ENCODE data around the gene BIRC7. TPM values are rescaled to one million over a fixed set of nuclear protein-coding genes. Genes with fewer than 3 reads are reported as not detected.

The BIRC7 gene
- total RNA-seq, 1 experiment from 2014 or later: not detected

DNA sequence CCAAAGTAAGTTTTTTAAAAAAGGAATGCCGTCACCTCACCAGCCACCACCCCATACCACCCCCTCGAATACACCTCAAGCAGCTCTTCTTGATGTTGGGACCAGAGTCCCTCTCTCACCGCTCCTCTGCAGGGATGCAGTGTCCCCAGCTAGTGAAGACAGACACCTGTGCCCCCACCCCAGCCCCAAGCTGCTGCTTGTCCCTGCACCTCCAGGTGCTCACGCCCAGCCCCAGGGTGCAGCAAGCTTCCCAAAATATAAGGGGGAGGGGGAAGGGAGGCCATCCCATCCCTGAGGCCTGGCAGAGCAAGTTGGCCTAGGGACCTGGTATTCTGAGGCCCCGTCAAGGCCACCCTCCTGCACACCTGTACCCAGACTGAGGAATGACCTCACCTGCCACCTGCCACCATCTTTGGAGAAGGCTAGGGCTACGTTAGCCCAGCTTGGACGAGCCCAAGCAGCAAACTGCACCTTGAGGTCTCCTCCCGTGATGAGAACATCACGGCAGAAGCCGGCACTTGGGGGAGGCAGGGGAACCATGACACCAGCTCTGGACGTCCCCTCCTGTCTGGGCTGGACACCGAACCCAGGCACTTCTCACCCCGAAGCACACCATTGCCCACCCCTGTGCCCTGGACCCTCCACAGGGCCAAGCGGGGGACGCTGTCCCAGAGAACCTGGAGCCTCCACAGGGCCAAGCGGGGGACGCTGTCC lies 45.7 kb upstream of the BIRC7 start:
- intact Hi-C loops (cut with micrococcal nuclease): no loop called here
- H3K27ac Mint-ChIP-seq (ENCODE audit: low read depth, unreplicated experiment): no peak overlapping the region
- no peak overlapping the region for H3K4me3 Mint-ChIP-seq (ENCODE audit: unreplicated experiment)
- POLR2A ChIA-PET: no interaction called here
- H3K36me3 Mint-ChIP-seq (ENCODE audit: insufficient read depth, unreplicated experiment): peaks cover 4% of the 10 kb centered on the region
- H3K4me1 Mint-ChIP-seq (ENCODE audit: insufficient read depth, unreplicated experiment): peaks cover 19% of the 10 kb centered on the region
- H3K9me3 Mint-ChIP-seq (ENCODE audit: unreplicated experiment): no peaks in the 10 kb centered on the region
- no peaks in the 10 kb centered on the region for H3K27me3 Mint-ChIP-seq (ENCODE audit: insufficient read depth, unreplicated experiment)
- TF ChIP-seq, protein P1, sequence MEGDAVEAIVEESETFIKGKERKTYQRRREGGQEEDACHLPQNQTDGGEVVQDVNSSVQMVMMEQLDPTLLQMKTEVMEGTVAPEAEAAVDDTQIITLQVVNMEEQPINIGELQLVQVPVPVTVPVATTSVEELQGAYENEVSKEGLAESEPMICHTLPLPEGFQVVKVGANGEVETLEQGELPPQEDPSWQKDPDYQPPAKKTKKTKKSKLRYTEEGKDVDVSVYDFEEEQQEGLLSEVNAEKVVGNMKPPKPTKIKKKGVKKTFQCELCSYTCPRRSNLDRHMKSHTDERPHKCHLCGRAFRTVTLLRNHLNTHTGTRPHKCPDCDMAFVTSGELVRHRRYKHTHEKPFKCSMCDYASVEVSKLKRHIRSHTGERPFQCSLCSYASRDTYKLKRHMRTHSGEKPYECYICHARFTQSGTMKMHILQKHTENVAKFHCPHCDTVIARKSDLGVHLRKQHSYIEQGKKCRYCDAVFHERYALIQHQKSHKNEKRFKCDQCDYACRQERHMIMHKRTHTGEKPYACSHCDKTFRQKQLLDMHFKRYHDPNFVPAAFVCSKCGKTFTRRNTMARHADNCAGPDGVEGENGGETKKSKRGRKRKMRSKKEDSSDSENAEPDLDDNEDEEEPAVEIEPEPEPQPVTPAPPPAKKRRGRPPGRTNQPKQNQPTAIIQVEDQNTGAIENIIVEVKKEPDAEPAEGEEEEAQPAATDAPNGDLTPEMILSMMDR (IDR thresholded peaks at IDR 0.05; ENCODE audit: unreplicated experiment): no peak
- BruUV-seq (replicated peaks): no TSS peak
- DNase-seq (ENCODE audit: unreplicated experiment): no peak
- CTCF ChIA-PET: interaction anchor here (0.6 to 2.4 kb wide), 6 partner anchors 17 to 780 kb away, joined by 3 to 16 read pairs (median 4); no protein-coding TSS in a partner anchor

GRCh38 chr20:63190828-63191227 lies 44.9 kb upstream of the BIRC7 start:
- intact Hi-C loops (cut with micrococcal nuclease): no loop called here
- no TSS peak for BruUV-seq (replicated peaks)
- ChIA-PET POLR2A (interaction anchor here (0.7 to 1.0 kb wide), 3 partner anchors 25 to 1351 kb away, joined by 3 to 5 read pairs (median 3); partner anchors contain the start of gene YTHDF1), CTCF (interaction anchor here (0.6 to 2.4 kb wide), 5 partner anchors 8 to 780 kb away, joined by 3 to 16 read pairs (median 4); no protein-coding TSS in a partner anchor)
- peak overlapping the region; percentile 54 for H3K27ac Mint-ChIP-seq (ENCODE audit: low read depth, unreplicated experiment)
- H3K27me3 Mint-ChIP-seq (ENCODE audit: insufficient read depth, unreplicated experiment): no peaks in the 10 kb centered on the region
- DNase-seq (ENCODE audit: unreplicated experiment): no peak
- peaks cover 19% of the 10 kb centered on the region for H3K4me1 Mint-ChIP-seq (ENCODE audit: insufficient read depth, unreplicated experiment)
- no peaks in the 10 kb centered on the region for H3K9me3 Mint-ChIP-seq (ENCODE audit: unreplicated experiment)
- TF ChIP-seq, protein P1 (IDR thresholded peaks at IDR 0.05; ENCODE audit: unreplicated experiment): no peak
- H3K4me3 Mint-ChIP-seq (ENCODE audit: unreplicated experiment): no peak overlapping the region
- H3K36me3 Mint-ChIP-seq (ENCODE audit: insufficient read depth, unreplicated experiment): peaks cover 12% of the 10 kb centered on the region

GRCh38 chr20:63191400-63191799 lies 44.3 kb upstream of the BIRC7 start:
- peak; percentile 92 for DNase-seq (ENCODE audit: unreplicated experiment)
- Mint-ChIP-seq H3K27me3 (ENCODE audit: insufficient read depth, unreplicated experiment) (no peaks in the 10 kb centered on the region), H3K36me3 (ENCODE audit: insufficient read depth, unreplicated experiment) (peaks cover 18% of the 10 kb centered on the region), H3K4me1 (ENCODE audit: insufficient read depth, unreplicated experiment) (peaks cover 16% of the 10 kb centered on the region), H3K27ac (ENCODE audit: low read depth, unreplicated experiment) (peak overlapping the region; percentile 54), H3K9me3 (ENCODE audit: unreplicated experiment) (no peaks in the 10 kb centered on the region), H3K4me3 (ENCODE audit: unreplicated experiment) (no peak overlapping the region)
- POLR2A ChIA-PET: interaction anchor here (0.6 to 1.0 kb wide), 4 partner anchors 24 to 1351 kb away, joined by 3 to 5 read pairs (median 3); partner anchors contain the start of gene YTHDF1
- no TSS peak for BruUV-seq (replicated peaks)
- TF ChIP-seq, protein P1 (IDR thresholded peaks at IDR 0.05; ENCODE audit: unreplicated experiment): no peak
- intact Hi-C loops (cut with micrococcal nuclease): no loop called here
- CTCF ChIA-PET: interaction anchor here (0.6 to 2.4 kb wide), 5 partner anchors 9 to 32 kb away, joined by 3 to 16 read pairs (median 4); no protein-coding TSS in a partner anchor

DNA sequence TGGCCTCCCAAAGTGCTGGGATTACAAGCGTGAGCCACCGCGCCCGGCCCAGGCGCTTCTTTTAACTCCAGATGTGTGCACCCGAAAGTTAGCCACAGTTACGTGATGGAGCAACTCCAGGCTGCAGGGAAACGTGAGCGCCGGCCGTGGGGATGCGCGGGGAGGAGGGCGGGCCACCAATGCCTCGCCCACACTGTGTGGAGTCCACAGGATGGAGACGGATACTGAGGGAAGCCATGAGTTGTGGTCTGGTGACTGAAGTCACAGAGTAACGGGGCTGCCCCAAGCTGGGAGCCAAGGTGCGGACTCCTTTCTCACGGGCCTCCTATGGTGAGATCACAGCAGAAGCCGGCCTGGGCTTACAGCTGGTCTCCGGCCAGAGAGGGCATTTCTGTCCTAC lies 43.0 kb upstream of the BIRC7 start:
- Mint-ChIP-seq H3K27me3 (ENCODE audit: insufficient read depth, unreplicated experiment) (no peaks in the 10 kb centered on the region), H3K36me3 (ENCODE audit: insufficient read depth, unreplicated experiment) (peaks cover 24% of the 10 kb centered on the region), H3K9me3 (ENCODE audit: unreplicated experiment) (no peaks in the 10 kb centered on the region), H3K4me3 (ENCODE audit: unreplicated experiment) (no peak overlapping the region), H3K27ac (ENCODE audit: low read depth, unreplicated experiment) (no peak overlapping the region), H3K4me1 (ENCODE audit: insufficient read depth, unreplicated experiment) (peaks cover 10% of the 10 kb centered on the region)
- ChIA-PET CTCF (interaction anchor here (0.7 to 1.7 kb wide), 3 partner anchors 11 to 681 kb away, joined by 3 to 5 read pairs (median 4); no protein-coding TSS in a partner anchor), POLR2A (no interaction called here)
- no peak for DNase-seq (ENCODE audit: unreplicated experiment)
- intact Hi-C loops (cut with micrococcal nuclease): no loop called here
- no TSS peak for BruUV-seq (replicated peaks)
- TF ChIP-seq, protein P1 (IDR thresholded peaks at IDR 0.05; ENCODE audit: unreplicated experiment): no peak
